ENCODE measurements around the gene RDH5.
A peak's percentile ranks its signal among the peaks of the same experiment; 100 is the strongest.

Gene RDH5

GRCh38 chr12:55715169-55715764 lies 4.9 kb upstream of the RDH5 start:
- no peak for DNase-seq

GRCh38 chr12:55715833-55716581 lies 4.2 kb upstream of the RDH5 start, which contains the start of gene BLOC1S1:
Gene BLOC1S1 (plus strand): TSS chr12:55716046. CDS start chr12:55716052, 6 bp downstream.
- DNase-seq: peak; percentile 65

GRCh38 chr12:55716582-55716957 lies 3.6 kb upstream of the RDH5 start:
- no peak for DNase-seq

- DNase-seq: no peak
Measured at GRCh38 chr12:55717011-55718007, 2.9 kb upstream of the RDH5 start.

GRCh38 chr12:55718015-55718414 lies 2.2 kb upstream of the RDH5 start:
- no peak for DNase-seq

GRCh38 chr12:55718624-55719275 lies 1.4 kb upstream of the RDH5 start:
- no peak for DNase-seq

GRCh38 chr12:55719371-55719770 lies 822 bp upstream of the RDH5 start:
- no peak for DNase-seq

- peak; percentile 37 for DNase-seq
Measured at GRCh38 chr12:55720894-55721444, 776 bp downstream of the RDH5 start.

- DNase-seq: no peak
Measured at GRCh38 chr12:55721601-55722213, 1.5 kb downstream of the RDH5 start.

- DNase-seq: no peak
Measured at GRCh38 chr12:55722948-55723347, 2.8 kb downstream of the RDH5 start.

GRCh38 chr12:55723516-55724225 lies 3.5 kb downstream of the RDH5 start:
- DNase-seq: no peak

- DNase-seq: peak; percentile 29
Measured at GRCh38 chr12:55724226-55724939, 4.2 kb downstream of the RDH5 start.

- no peak for DNase-seq
Measured at GRCh38 chr12:55724940-55725309, 4.7 kb downstream of the RDH5 start.

GRCh38 chr12:55725556-55725955 lies 5.4 kb downstream of the RDH5 start:
- no peak for DNase-seq

GRCh38 chr12:55726971-55727370 lies 6.8 kb downstream of the RDH5 start:
- DNase-seq: no peak

GRCh38 chr12:55727643-55728185 lies 7.5 kb downstream of the RDH5 start:
- DNase-seq: no peak

- peak; percentile 13 for DNase-seq
Measured at GRCh38 chr12:55728186-55728938, 8.2 kb downstream of the RDH5 start.

GRCh38 chr12:55728939-55729818 lies 9.0 kb downstream of the RDH5 start, which contains the start of gene CD63:
Gene CD63 (minus strand): TSS chr12:55729009. CDS start chr12:55728341, 668 bp downstream.
- DNase-seq: peak; percentile 71

Data from GF-D8 (cell line).